NCI-H2196 treated with DMSO at 0.1 percent for 48 hours (cell line): Measurements from ENCODE around the gene KRI1.

Source experiments
- DNase-seq: peaks from one replicate; lab custom pipeline; 2025; ENCODE audit not compliant: unreplicated experiment; lab: John Stamatoyannopoulos, UW

KRI1 gene

GRCh38 chr19:10519421-10519820 lies 46.4 kb downstream of the KRI1 start:
- DNase-seq, result no peak

- DNase-seq, result no peak
Measured at GRCh38 chr19:10518444-10519361, 47.1 kb downstream of the KRI1 start.

- peak; percentile 48 for DNase-seq
Measured at GRCh38 chr19:10517760-10518443, 47.9 kb downstream of the KRI1 start.

- peak; percentile 73 for DNase-seq
Measured at GRCh38 chr19:10517361-10517759, 48.5 kb downstream of the KRI1 start, which contains the start of gene S1PR5. S1PR5 (minus strand) TSS chr19:10517447; CDS start chr19:10515011, 2,436 bp downstream.

GRCh38 chr19:10516671-10517286 lies 49.0 kb downstream of the KRI1 start:
- no peak for DNase-seq

- DNase-seq, result no peak
Measured at GRCh38 chr19:10516064-10516385, 49.8 kb downstream of the KRI1 start.

GRCh38 chr19:10514211-10515145 lies 51.3 kb downstream of the KRI1 start:
- DNase-seq, result no peak

GRCh38 chr19:10513223-10513622 lies 52.6 kb downstream of the KRI1 start:
- no peak for DNase-seq

GRCh38 chr19:10510301-10510802 lies 55.5 kb downstream of the KRI1 start:
- no peak for DNase-seq

GRCh38 chr19:10508707-10509106 lies 57.1 kb downstream of the KRI1 start:
- DNase-seq, result no peak

GRCh38 chr19:10508036-10508435 lies 57.8 kb downstream of the KRI1 start:
- no peak for DNase-seq

- DNase-seq, result no peak
Measured at GRCh38 chr19:10505583-10506229, 60.1 kb downstream of the KRI1 start.
